GM12878 (cell line): ENCODE data around the gene BUB1B. TPM values are rescaled to one million over a fixed set of nuclear protein-coding genes. Genes with fewer than 3 reads are reported as not detected.

Experiments
- ATAC-seq: fragments of 200-7000 bp; cut with Tn5 transposase; 3 replicates; pipeline ENCODE4 v1.9.1; 2020; ENCODE audit warnings: mild to moderate bottlenecking, moderate library complexity
- Bru-seq: library from RNA; stranded (reverse); fragments of 400-500 nt; gene quantifications from one replicate; lab custom pipeline; 2021; lab: Mats Ljungman, UMichigan
- BruChase-seq, 2 experiments: library from RNA; stranded (reverse); fragments of 400-500 nt; gene quantifications; one replicate each; lab custom pipeline; 2021; lab: Mats Ljungman, UMichigan
- BruUV-seq: library from RNA; stranded (reverse); fragments of 400-500 nt; replicated peaks from 2 replicates; lab custom pipeline; 2021; lab: Mats Ljungman, UMichigan
- CTCF ChIA-PET: fragments of 300-600 bp; sonication (Branson Sonifier 250); formaldehyde crosslinking; extraction: SDS; loops from one replicate; lab custom pipeline; 2021; ENCODE audit warnings: inconsistent platforms; lab: Yijun Ruan, JAX
- POLR2A ChIA-PET: fragments of 350-600 bp; formaldehyde crosslinking; extraction: SDS; loops from one replicate; lab custom pipeline; 2021; ENCODE audit warnings: inconsistent platforms; lab: Charles Lee
- RAD21 ChIA-PET: fragments of 300-600 bp; sonication (Branson Sonifier 250); formaldehyde crosslinking; loops from one replicate; lab custom pipeline; 2023; ENCODE audit warnings: antibody characterized with exemption; ENCODE audit not compliant: unreplicated experiment; lab: Charles Lee
- SMC1A ChIA-PET: fragments of 300-600 bp; sonication (Branson Sonifier 250); formaldehyde crosslinking; loops from one replicate; lab custom pipeline; 2023; ENCODE audit not compliant: unreplicated experiment, uncharacterized antibody; lab: Charles Lee
- DNase-seq: peaks from one replicate; pipeline ENCODE4 v3.0.0-alpha.2; 2011; ENCODE audit warnings: low read depth, low spot score
- FAIRE-seq: peaks from 3 replicates; lab custom pipeline; 2011; peaks lifted over from hg19 to GRCh38; lab: Jason Lieb, UNC
- H2AFZ ChIP-seq: 2 replicates; pipeline ENCODE4 v1.6.0; 2011; ENCODE audit warnings: low read depth, low read length, control low read depth; ENCODE audit not compliant: control insufficient read depth
- H3K27ac ChIP-seq: 2 replicates; pipeline ENCODE4 v1.5.1; 2011; ENCODE audit warnings: control low read depth; ENCODE audit not compliant: control insufficient read depth, insufficient read depth
- H3K27me3 ChIP-seq, 2 experiments: replicated peaks in 1 of 2; 2 replicates each; pipeline versions ENCODE4 v1.6.0 to v1.6.1; 2011; ENCODE audit warnings: low read length in 1 of 2; ENCODE audit not compliant: control insufficient read depth in 2 of 2, insufficient read depth in 2 of 2
- H3K36me3 ChIP-seq, 2 experiments: 2 replicates each; pipeline ENCODE4 v1.5.1; 2011; ENCODE audit warnings: low read length in 1 of 2; ENCODE audit not compliant: control insufficient read depth in 2 of 2, insufficient read depth in 2 of 2
- H3K4me1 ChIP-seq: 2 replicates; pipeline ENCODE4 v1.6.1; 2011; ENCODE audit warnings: mild to moderate bottlenecking, low read length, moderate library complexity, mixed read lengths; ENCODE audit not compliant: control insufficient read depth, insufficient read depth
- H3K4me2 ChIP-seq: 2 replicates; pipeline ENCODE4 v1.6.0; 2011; ENCODE audit warnings: control low read depth; ENCODE audit not compliant: control insufficient read depth, insufficient read depth
- H3K4me3 ChIP-seq: fragments of 200-600 bp; sonication (generic); 2 replicates; pipeline ENCODE4 v1.5.1; 2016
- H3K79me2 ChIP-seq: 2 replicates; pipeline ENCODE4 v1.6.0; 2011; ENCODE audit warnings: low read length; ENCODE audit not compliant: control insufficient read depth, insufficient read depth
- H3K9ac ChIP-seq: 2 replicates; pipeline ENCODE4 v1.8.0; 2011; ENCODE audit warnings: low read length, control low read depth, mixed read lengths; ENCODE audit not compliant: control insufficient read depth, insufficient read depth
- H3K9me3 ChIP-seq: replicated peaks from 3 replicates; pipeline ENCODE4 v1.5.1; 2011; ENCODE audit warnings: mild to moderate bottlenecking, low read length; ENCODE audit not compliant: control insufficient read depth, insufficient read depth
- H4K20me1 ChIP-seq: 2 replicates; pipeline ENCODE4 v1.6.0; 2011; ENCODE audit not compliant: control insufficient read depth, insufficient read depth
- DPF2 ChIP-seq: fragments of 450-650 bp; IDR thresholded peaks from 2 replicates; pipeline ENCODE4 v1.6.1; 2017; ENCODE audit warnings: mild to moderate bottlenecking
- E2F4 ChIP-seq: IDR thresholded peaks from 2 replicates; pipeline ENCODE4 v1.6.1; 2012; ENCODE audit warnings: low read depth, low read length, improper control_type of control experiment
- ESRRA ChIP-seq: IDR thresholded peaks from 2 replicates; pipeline ENCODE4 v1.6.1; 2012; ENCODE audit warnings: mild to moderate bottlenecking, low read length, improper control_type of control experiment
- FOXM1 ChIP-seq: IDR thresholded peaks from 2 replicates; pipeline ENCODE4 v1.6.1; 2012; ENCODE audit warnings: low read depth, mild to moderate bottlenecking, inconsistent platforms, low read length, moderate library complexity
- HDGF ChIP-seq: fragments of 450-650 bp; IDR thresholded peaks from 2 replicates; pipeline ENCODE4 v1.6.1; 2016; ENCODE audit warnings: antibody characterized with exemption
- IKZF1 ChIP-seq: fragments of 450-650 bp; conservative IDR thresholded peaks from 2 replicates; pipeline ENCODE4 v1.6.1; 2017; ENCODE audit warnings: antibody characterized with exemption, mild to moderate bottlenecking
- RUNX3 ChIP-seq: IDR thresholded peaks from 2 replicates; pipeline ENCODE4 v1.6.1; 2012; ENCODE audit warnings: low read length, inconsistent platforms
- ZNF217 ChIP-seq: fragments of 450-650 bp; IDR thresholded peaks from 2 replicates; pipeline ENCODE4 v1.6.1; 2017; ENCODE audit warnings: antibody characterized with exemption, mild to moderate bottlenecking
- ZNF24 ChIP-seq: fragments of 450-650 bp; IDR thresholded peaks from 2 replicates; pipeline ENCODE4 v1.6.1; 2017; ENCODE audit warnings: antibody characterized with exemption, mild to moderate bottlenecking
- ZNF274 ChIP-seq: IDR thresholded peaks from one replicate; pipeline ENCODE4 v1.8.0; 2011; ENCODE audit not compliant: insufficient read length, insufficient read depth
- ZNF384 ChIP-seq: IDR thresholded peaks from 2 replicates; pipeline ENCODE4 v1.6.1; 2012; ENCODE audit warnings: low read depth, mild to moderate bottlenecking, low read length, improper control_type of control experiment, borderline replicate concordance
- ZNF687 ChIP-seq: fragments of 450-650 bp; IDR thresholded peaks from 2 replicates; pipeline ENCODE4 v1.6.1; 2017; ENCODE audit warnings: mild to moderate bottlenecking, moderate library complexity
- ZZZ3 ChIP-seq: IDR thresholded peaks from 2 replicates; pipeline ENCODE4 v1.6.1; 2011; ENCODE audit warnings: low read depth; ENCODE audit not compliant: control insufficient read depth, insufficient read length
- WGBS: methylation state at CpG from one replicate; pipeline ENCODE4 v1.1.6; 2016; ENCODE audit warnings: low lambda C conversion rate; ENCODE audit not compliant: insufficient replicate concordance, insufficient coverage; ENCODE audit errors: missing lambda C conversion rate; 5-methylcytosine and 5-hydroxymethylcytosine counted together
- in situ Hi-C: fragments of 300-500 bp; cut with MboI; formaldehyde crosslinking; loops from 9 replicates; pipeline ENCODE4 v1.14.3; 2018; ENCODE audit warnings: mixed read lengths
- intact Hi-C: fragments of 100-400 bp; cut with micrococcal nuclease; formaldehyde crosslinking; loops from one replicate; pipeline ENCODE4 v1.14.2; 2022; ENCODE audit not compliant: unreplicated experiment
- long read RNA-seq, 2 experiments: library from polyadenylated mRNA; unstranded; transcript quantifications; one replicate each; pipeline ENCODE4 v2.0.0, GENCODE V29; 2019 to 2020
- polyA minus RNA-seq, 3 experiments: library from RNA; depleted of rRNA, polyadenylated mRNA; stranded (reverse); fragments of >200 nt; gene quantifications; 2 replicates each; pipeline ENCODE4 v1.2.3, GENCODE V29; 2011
- polyA plus RNA-seq, 11 experiments: library from polyadenylated mRNA; depleted of rRNA in 4 of 11; unstranded in 6 of 11; stranded (reverse) in 5 of 11; fragments of >200 nt; fragmentation: Nextera tagmentation in 4 of 11; fragmentation: Illumina TruSeq in 1 of 11; extraction: Ambion mirVana in 4 of 11; extraction: Trizol in 1 of 11; gene quantifications; 1 replicate in 1 of 11; 2 replicates in 10 of 11; pipeline versions ENCODE4 v1.2.1 to v1.2.3, GENCODE V29; 2011 to 2016; ENCODE audit warnings: inconsistent platforms in 2 of 11, missing spikeins in 2 of 11, low read depth in 1 of 11
- total RNA-seq, 4 experiments: library from RNA; depleted of rRNA in 3 of 4; stranded (reverse); fragments of >200 nt in 3 of 4; fragmentation: Illumina TruSeq in 1 of 4; extraction: Trizol in 1 of 4; gene quantifications; 2 replicates each; pipeline versions ENCODE4 v1.2.1 to v1.2.3, GENCODE V29; 2013 to 2021

The BUB1B gene
- 142 and 156 TPM in 2 replicates for total RNA-seq (2013; cell fraction: nucleolus; rRNA removed)
- total RNA-seq (2014; rRNA removed) (78.9 and 95.3 TPM in 2 replicates), total RNA-seq (2014; rRNA removed; fragmentation: Illumina TruSeq; extraction: Trizol) (92.6 and 95.4 TPM in 2 replicates), total RNA-seq (2021) (71.6 and 78.4 TPM in 2 replicates), polyA plus RNA-seq (2011; rRNA removed) (84.4 and 105 TPM in 2 replicates), polyA plus RNA-seq (2014; fragmentation: Illumina TruSeq; extraction: Trizol) (98.6 and 126 TPM in 2 replicates), polyA plus RNA-seq (2014; fragmentation: Nextera tagmentation; extraction: Ambion mirVana) (10 to 100 TPM; 29.1 to 38.6 TPM), polyA plus RNA-seq (2014; rRNA removed) (66.7 and 79.6 TPM in 2 replicates), polyA plus RNA-seq (2016; fragmentation: Nextera tagmentation; extraction: Ambion mirVana) (10 to 100 TPM; 73.1 to 75.6 TPM), polyA minus RNA-seq (2011; rRNA and poly(A)+ RNA removed) (53.6 and 55.4 TPM in 2 replicates), Bru-seq, nascent RNA (percentile 86 among the genes with signal in this experiment), BruChase-seq, experiment 1, labeled RNA remaining after a 6-hour chase (percentile 84 among the genes with signal in this experiment), BruChase-seq, experiment 2, labeled RNA remaining after a 2-hour chase (percentile 89 among the genes with signal in this experiment)
- polyA plus RNA-seq (2011; ENCODE audit: low read depth): 29.4 TPM
- polyA plus RNA-seq (2011; cell fraction: cytosol; rRNA removed): 35.8 and 36.0 TPM in 2 replicates
- 97.5 and 112 TPM in 2 replicates for polyA plus RNA-seq (2011; cell fraction: nucleus; rRNA removed)
- 25.4 and 35.5 TPM in 2 replicates for polyA plus RNA-seq (2012)
- polyA minus RNA-seq (2011; cell fraction: cytosol; rRNA and poly(A)+ RNA removed): 18.8 and 28.1 TPM in 2 replicates
- 39.4 and 86.6 TPM in 2 replicates for polyA minus RNA-seq (2011; cell fraction: nucleus; rRNA and poly(A)+ RNA removed)
- long read RNA-seq, experiment 1, transcript BUB1B-201 (23 exons, 3,725 nt): major isoform, 18 of 28 reads
- long read RNA-seq, experiment 1, partial matches to known transcripts: 4 of 28 reads
- long read RNA-seq, experiment 1, other reads (novel, unspliced or antisense): 6 of 28 reads
- long read RNA-seq, experiment 2, partial matches to known transcripts: 26 of 44 reads
- long read RNA-seq, experiment 2, other reads (novel, unspliced or antisense): 13 of 44 reads

- Histone ChIP-seq H4K20me1 (no peaks in the 10 kb centered on the region), H3K79me2 (peaks cover 52% of the 10 kb centered on the region), H3K27ac (peak within 1 kb of the TSS; percentile 64), H2AFZ (peak within 1 kb of the TSS; percentile 79), H3K4me2 (peak within 1 kb of the TSS; percentile 46), H3K27me3 (no peaks in the 10 kb centered on the region), H3K4me1 (peaks cover 13% of the 10 kb centered on the region), H3K9me3 (no peaks in the 10 kb centered on the region), H3K36me3 (peaks cover 0 to 4% of the 10 kb centered on the region in 2 experiments; a peak in 1 of 4 replicates), H3K9ac (peak within 1 kb of the TSS; percentile 68), H3K4me3 (peak within 1 kb of the TSS; percentile 91)
- POLR2A ChIA-PET: interaction anchor here (0.8 to 3.2 kb wide), 13 partner anchors 9 to 113 kb away, joined by 3 to 10 read pairs (median 4); partner anchors contain the start of gene BMF
- intact Hi-C loops (loop anchor here (2.0 kb wide), 1 partner anchor 52 kb away; the partner anchor contains the start of gene BMF), in situ Hi-C loops (no loop called here)
- SMC1A ChIA-PET: interaction anchor here (0.9 to 12.3 kb wide), 10 partner anchors 9 to 114 kb away, joined by 3 to 227 read pairs (median 4); partner anchors contain the start of gene BMF
- RAD21 ChIA-PET: interaction anchor here (0.9 to 6.8 kb wide), 7 partner anchors 8 to 114 kb away, joined by 3 to 88 read pairs (median 11); partner anchors contain the start of gene BMF
- CTCF ChIA-PET: interaction anchor here (1.4 to 8.8 kb wide), 6 partner anchors 14 to 123 kb away, joined by 3 to 94 read pairs (median 14); partner anchors contain the start of gene BMF
- DNase-seq (peak; percentile 88), ATAC-seq (peak; percentile 88), FAIRE-seq (peak; percentile 88)
- WGBS: under 1% methylated on average over 54 of the region's 54 CpGs
- TSS peak; percentile 65 for BruUV-seq
- TF ChIP-seq ESRRA: no peak
- TF ChIP-seq ZNF384: no peak
- TF ChIP-seq IKZF1: peak; percentile 98
- no peak for TF ChIP-seq ZNF24
- no peak for TF ChIP-seq FOXM1
- TF ChIP-seq ZNF217: no peak
- no peak for TF ChIP-seq HDGF
- 0 out of 2 replicates have a peak, but pooled peaks have one; percentile 16 for TF ChIP-seq DPF2
- peak; percentile 100 for TF ChIP-seq E2F4
- no peak for TF ChIP-seq ZNF687
- no peak for TF ChIP-seq ZZZ3
- TF ChIP-seq ZNF274: no peak
- peak; percentile 75 for TF ChIP-seq RUNX3
These were observed at the start of gene BUB1B for GRCh38 chr15:40160689-40161688. Gene BUB1B, plus strand, starts transcription at chr15:40161069. Its CDS starts 152 bp downstream, at chr15:40161221.
